Measurements from ENCODE around the gene HOGA1. TPM values are rescaled to one million over a fixed set of nuclear protein-coding genes. Genes with fewer than 3 reads are reported as not detected.

Gene HOGA1
- polyA plus RNA-seq, 1 donor (not counting 4 experiments of a cell fraction or from before 2014, with no cell fraction given), result 1.0 TPM

DNA sequence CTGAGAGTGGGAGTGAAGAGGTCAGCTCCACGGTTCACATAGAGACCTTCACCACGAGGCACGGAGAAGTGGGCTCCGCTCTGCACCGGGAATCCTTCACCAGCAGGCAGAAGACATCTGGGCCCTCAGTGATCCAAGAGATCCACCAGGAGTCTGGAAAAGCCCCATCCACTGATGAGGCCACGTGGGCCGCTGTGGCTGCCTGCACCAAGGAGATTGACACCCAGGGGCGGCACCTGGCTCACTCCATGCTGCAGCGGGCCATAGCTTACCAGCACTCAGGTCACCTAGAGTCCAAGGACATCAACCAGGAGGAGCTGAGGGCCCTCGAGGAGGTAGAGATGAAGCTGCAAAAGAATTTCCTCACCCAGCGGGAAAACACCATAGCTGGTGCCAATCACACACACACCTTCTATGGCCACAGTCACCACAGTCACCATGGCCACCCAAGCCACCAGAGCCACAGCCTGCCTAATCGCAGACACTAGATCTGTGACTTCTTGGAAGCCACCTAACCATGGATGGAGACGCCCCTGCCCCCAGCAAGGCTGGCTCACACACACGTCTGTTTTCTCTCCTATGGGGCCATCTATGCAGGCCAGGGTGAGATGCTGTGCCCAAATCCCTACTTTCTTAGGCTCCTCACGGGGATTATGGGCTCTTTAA is 6.0 kb downstream of the HOGA1 start:
- TF ChIP-seq EZH2 (IDR thresholded peaks at IDR 0.05; ENCODE audit: low read length) (no peak), CTCF (optimal IDR thresholded peaks at IDR 0.05 in 1 of 3, IDR thresholded peaks at IDR 0.05 in 1 of 3, conservative IDR thresholded peaks at IDR 0.05 in 1 of 3; ENCODE audit: extremely low read depth in 1 of 3, insufficient read depth in 2 of 3, low read length in 3 of 3) (no peak)
- dilution Hi-C loops (cut with MboI; ENCODE audit: extremely low pct_ligation_motif_present, low sequenced_read_pairs), result no loop called here
- no peak for DNase-seq (ENCODE audit: low read depth, low spot score)
- Histone ChIP-seq H3K9ac (ENCODE audit: control insufficient read depth, extremely low read depth, insufficient read depth, low read length) (no peak overlapping the region), H3K9me1 (ENCODE audit: control insufficient read depth, extremely low read depth, insufficient read depth, low read length) (no peaks in the 10 kb centered on the region), H3K4me1 (ENCODE audit: control insufficient read depth, extremely low read depth, insufficient read depth, low read length) (peaks cover 3% of the 10 kb centered on the region), H3K27ac (ENCODE audit: control insufficient read depth, insufficient read depth, low read length) (no peak overlapping the region), H3K9me3 (ENCODE audit: control insufficient read depth, low read depth, low read length) (no peaks in the 10 kb centered on the region), H3K36me3 (ENCODE audit: control insufficient read depth in 2 of 2, extremely low read depth in 1 of 2, insufficient read depth in 2 of 2, low read length in 2 of 2) (no peaks in the 10 kb centered on the region), H3K4me3 (ENCODE audit: control insufficient read depth in 2 of 3, extremely low read depth in 1 of 3, insufficient read depth in 2 of 3, low read depth in 1 of 3, low read length in 3 of 3) (no peak overlapping the region), H3K79me2 (ENCODE audit: control insufficient read depth, insufficient read depth, low read length) (no peaks in the 10 kb centered on the region), H3K27me3 (ENCODE audit: control insufficient read depth, extremely low read depth, insufficient read depth, low read length) (no peaks in the 10 kb centered on the region), H4K20me1 (ENCODE audit: control insufficient read depth, extremely low read depth, insufficient read depth, low read length) (no peaks in the 10 kb centered on the region), H3K4me2 (ENCODE audit: control insufficient read depth, extremely low read depth, insufficient read depth, low read depth, low read length) (no peak overlapping the region), H2AFZ (ENCODE audit: control insufficient read depth, low read length) (no peak overlapping the region)
- no peak for FAIRE-seq

DNA sequence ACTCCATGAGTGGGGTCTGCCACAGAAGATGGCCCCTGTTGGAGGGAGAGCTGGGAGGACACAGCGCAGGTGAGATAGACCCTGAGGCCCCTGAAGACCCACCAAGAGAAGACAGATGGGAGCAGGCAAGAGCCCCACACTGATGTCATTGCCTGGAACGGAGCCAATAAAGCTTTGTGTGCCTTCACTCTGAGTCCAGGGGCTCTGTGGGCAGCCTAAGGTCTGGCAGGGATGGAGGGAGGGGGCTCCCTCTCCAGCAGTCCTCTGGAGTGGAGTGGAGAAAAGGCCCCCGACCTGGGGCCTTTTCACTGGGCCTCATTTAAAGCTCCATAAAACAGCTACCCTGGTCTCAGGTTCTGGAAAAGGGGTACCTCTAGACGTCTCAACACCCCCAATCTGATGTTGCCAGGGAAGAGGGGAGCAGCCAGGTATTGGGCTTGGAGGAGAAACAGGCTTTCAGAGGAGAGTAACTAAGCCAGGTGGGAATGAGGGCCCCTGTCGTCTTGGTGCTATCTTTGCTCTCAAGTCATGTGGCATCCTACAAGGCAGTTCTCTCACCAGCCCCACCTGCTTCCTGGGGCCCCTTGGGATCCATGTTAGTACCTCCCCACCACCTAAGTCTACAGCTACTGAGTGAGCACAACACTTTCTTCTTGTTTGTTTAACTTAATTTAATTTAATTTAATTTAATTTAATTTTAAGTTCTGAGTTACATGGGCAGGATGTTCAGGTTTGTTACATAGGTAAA is 6.7 kb downstream of the HOGA1 start:
- H4K20me1 ChIP-seq (ENCODE audit: control insufficient read depth, extremely low read depth, insufficient read depth, low read length), result no peaks in the 10 kb centered on the region
- H3K4me1 ChIP-seq (ENCODE audit: control insufficient read depth, extremely low read depth, insufficient read depth, low read length), result peaks cover 4% of the 10 kb centered on the region
- no peaks in the 10 kb centered on the region for H3K79me2 ChIP-seq (ENCODE audit: control insufficient read depth, insufficient read depth, low read length)
- FAIRE-seq, result no peak
- no peak overlapping the region for H3K4me2 ChIP-seq (ENCODE audit: control insufficient read depth, extremely low read depth, insufficient read depth, low read depth, low read length)
- no peaks in the 10 kb centered on the region for H3K27me3 ChIP-seq (ENCODE audit: control insufficient read depth, extremely low read depth, insufficient read depth, low read length)
- no peak overlapping the region for H2AFZ ChIP-seq (ENCODE audit: control insufficient read depth, low read length)
- no peak overlapping the region for H3K9ac ChIP-seq (ENCODE audit: control insufficient read depth, extremely low read depth, insufficient read depth, low read length)
- no peak for TF ChIP-seq EZH2 (IDR thresholded peaks at IDR 0.05; ENCODE audit: low read length)
- TF ChIP-seq CTCF (optimal IDR thresholded peaks at IDR 0.05 in 1 of 3, IDR thresholded peaks at IDR 0.05 in 1 of 3, conservative IDR thresholded peaks at IDR 0.05 in 1 of 3; ENCODE audit: extremely low read depth in 1 of 3, insufficient read depth in 2 of 3, low read length in 3 of 3), result no peak
- no peak for DNase-seq (ENCODE audit: low read depth, low spot score)
- no peaks in the 10 kb centered on the region for H3K36me3 ChIP-seq (ENCODE audit: control insufficient read depth in 2 of 2, extremely low read depth in 1 of 2, insufficient read depth in 2 of 2, low read length in 2 of 2)
- H3K9me3 ChIP-seq (ENCODE audit: control insufficient read depth, low read depth, low read length), result no peaks in the 10 kb centered on the region
- H3K4me3 ChIP-seq (ENCODE audit: control insufficient read depth in 2 of 3, extremely low read depth in 1 of 3, insufficient read depth in 2 of 3, low read depth in 1 of 3, low read length in 3 of 3), result no peak overlapping the region
- dilution Hi-C loops (cut with MboI; ENCODE audit: extremely low pct_ligation_motif_present, low sequenced_read_pairs), result no loop called here
- H3K9me1 ChIP-seq (ENCODE audit: control insufficient read depth, extremely low read depth, insufficient read depth, low read length), result no peaks in the 10 kb centered on the region
- H3K27ac ChIP-seq (ENCODE audit: control insufficient read depth, insufficient read depth, low read length), result no peak overlapping the region

Data from keratinocyte (primary cell).